GM18520 (cell line): Measurements from ENCODE around the gene HCFC1R1.

Experiments used
- ATAC-seq: cut with Tn5 transposase; IDR thresholded peaks from one replicate; pipeline ENCODE4 v1.9.1; 2021; ENCODE audit not compliant: unreplicated experiment

The HCFC1R1 gene

DNA sequence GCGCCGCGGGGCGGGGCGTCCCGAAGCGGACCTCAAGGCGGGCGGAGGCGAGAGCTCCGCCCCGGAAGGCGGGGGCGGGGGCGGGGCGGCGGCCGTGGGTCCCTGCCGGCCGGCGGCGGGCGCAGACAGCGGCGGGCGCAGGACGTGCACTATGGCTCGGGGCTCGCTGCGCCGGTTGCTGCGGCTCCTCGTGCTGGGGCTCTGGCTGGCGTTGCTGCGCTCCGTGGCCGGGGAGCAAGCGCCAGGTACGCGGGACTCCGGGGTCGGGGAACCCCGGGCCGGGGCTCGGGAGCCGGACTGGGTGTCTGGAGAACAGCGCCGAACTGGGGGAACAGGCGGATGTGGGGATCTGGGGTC is 3.5 kb downstream of the HCFC1R1 start, which contains the start of gene TNFRSF12A:
TNFRSF12A (plus strand) TSS at position 122 of the 357 bp plus-strand sequence; CDS start at position 152, 30 bp downstream.
- ATAC-seq: no peak

DNA sequence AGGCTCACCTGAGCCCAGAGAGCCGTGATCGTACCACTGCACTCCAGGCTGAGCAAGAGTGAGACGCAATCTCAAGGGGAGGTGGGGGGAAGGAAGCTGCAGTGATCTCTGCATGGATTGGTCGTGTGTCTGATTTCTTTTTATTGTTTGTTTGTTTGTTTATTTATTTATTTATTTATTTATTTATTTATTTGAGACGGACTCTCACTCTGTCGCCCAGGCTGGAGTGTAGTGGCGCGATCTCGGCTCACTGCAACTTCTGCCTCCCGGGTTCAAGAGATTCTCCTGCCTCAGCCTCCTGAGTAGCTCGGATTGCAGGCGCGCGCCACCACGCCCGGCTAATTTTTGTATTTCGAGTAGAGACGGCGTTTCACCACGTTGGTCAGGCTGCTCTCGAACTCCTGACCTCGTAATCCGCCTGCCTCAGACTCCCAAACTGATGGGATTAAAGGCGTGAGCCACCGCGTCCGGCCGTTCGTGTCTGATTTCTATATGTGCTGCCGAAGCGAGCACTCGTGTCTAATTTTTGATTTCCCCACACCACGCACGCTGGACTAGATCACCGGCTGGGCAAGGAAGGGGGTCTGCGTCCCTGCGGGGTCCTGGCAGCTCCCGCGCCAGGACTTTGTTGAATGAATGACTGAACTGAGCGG is 4.0 kb downstream of the HCFC1R1 start:
- no peak for ATAC-seq

GRCh38 chr16:3017794-3018506 is 5.8 kb downstream of the HCFC1R1 start, which contains the start of gene CLDN6:
CLDN6 (minus strand) TSS chr16:3018183; CDS start chr16:3016021, 2,162 bp downstream.
- ATAC-seq: no peak

GRCh38 chr16:3017344-3017743 is 6.4 kb downstream of the HCFC1R1 start:
- no peak for ATAC-seq

- ATAC-seq: no peak
Measured at GRCh38 chr16:3015865-3016521, 7.7 kb downstream of the HCFC1R1 start.

DNA sequence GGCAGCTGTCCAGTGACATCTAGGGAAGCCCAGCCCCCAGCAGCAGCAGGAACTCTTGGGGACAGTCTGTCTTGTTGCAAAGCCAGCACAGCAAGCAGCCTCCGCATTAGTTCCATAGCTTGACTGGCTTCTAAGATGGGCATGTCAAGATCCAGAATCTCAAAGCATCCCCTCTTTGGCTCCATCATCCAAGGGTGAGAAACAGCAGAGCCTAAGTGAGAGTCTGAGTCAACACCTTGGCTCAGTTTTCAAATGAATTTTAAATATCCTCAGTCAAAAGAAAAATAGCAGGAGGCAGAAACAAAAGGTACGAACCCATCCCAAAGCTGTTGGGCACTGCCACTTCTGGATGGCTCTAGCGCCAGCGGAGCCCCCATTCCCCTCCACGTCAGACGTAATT is 8.8 kb downstream of the HCFC1R1 start:
- ATAC-seq: no peak

DNA sequence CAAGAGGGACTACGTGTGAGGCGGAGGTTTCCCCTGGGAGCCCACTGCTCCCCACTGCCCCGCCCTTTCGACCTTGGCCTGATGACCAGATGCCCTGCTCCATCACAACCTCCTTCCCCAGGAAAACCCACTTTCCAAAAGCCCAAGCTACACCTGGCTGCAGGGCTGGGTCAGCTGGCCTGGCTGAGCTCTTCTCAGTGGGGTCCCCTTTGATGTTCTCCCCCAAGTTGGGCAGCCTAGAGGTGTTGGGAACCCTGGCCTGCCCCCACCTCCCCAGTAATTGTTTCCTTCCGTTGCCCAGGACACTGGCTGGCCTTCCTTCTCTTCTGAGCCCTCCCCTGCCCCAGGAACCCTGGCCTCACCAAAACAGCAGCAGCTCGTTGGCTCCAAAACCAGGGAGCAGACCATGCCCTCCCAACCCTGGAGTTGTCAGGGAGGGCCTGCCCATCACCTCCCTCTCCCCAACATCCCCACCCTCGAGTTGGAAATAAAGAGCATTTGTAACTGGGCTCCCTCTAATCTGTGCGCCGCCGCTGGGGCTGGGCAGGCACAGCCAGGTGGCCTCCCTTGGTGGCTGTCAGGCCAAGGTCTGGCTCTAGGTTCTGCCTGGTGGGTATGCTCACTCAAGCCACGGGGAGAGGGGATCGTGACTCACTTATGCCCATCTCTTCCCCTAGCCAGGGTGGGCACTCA is 9.6 kb downstream of the HCFC1R1 start:
- ATAC-seq: no peak

GRCh38 chr16:3013491-3013951 is 10.2 kb downstream of the HCFC1R1 start:
- ATAC-seq: no peak

DNA sequence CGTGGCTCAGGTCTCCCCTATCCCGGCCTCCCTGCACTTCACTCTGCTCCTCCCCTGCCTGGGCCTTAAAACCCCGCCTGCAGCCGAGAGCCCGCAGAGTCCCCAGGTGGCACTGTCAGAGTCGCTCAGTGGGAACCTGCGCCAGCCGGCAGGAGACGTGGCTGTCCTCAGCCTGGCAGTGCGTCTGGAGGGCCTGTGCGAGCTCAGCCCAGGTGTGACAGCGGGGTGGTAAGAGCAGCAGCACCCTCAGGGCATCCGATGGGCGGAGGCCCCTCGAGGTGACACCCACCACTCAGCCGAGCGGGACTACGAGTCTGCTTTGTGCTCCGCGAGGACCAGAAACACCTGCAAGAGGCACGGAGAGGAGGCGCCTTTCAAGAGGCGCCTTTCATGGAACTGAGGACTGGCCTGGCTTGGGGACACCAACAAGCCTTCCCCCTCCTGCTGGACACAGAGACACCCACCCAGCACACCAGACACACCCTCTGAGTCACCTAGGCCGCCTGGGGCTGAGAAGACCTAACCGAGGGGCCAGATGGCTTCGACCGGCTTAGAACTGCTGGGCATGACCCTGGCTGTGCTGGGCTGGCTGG is 10.8 kb downstream of the HCFC1R1 start, which contains the start of gene CLDN9:
CLDN9 (plus strand) TSS at position 96 of the 593 bp plus-strand sequence; CDS start at position 536, 440 bp downstream.
- no peak for ATAC-seq

GRCh38 chr16:3012246-3012645 is 11.5 kb downstream of the HCFC1R1 start:
- ATAC-seq: no peak

GRCh38 chr16:3010510-3010909 is 13.2 kb downstream of the HCFC1R1 start:
- ATAC-seq: no peak

- ATAC-seq: no peak
Measured at GRCh38 chr16:3009568-3010390, 14.0 kb downstream of the HCFC1R1 start.

DNA sequence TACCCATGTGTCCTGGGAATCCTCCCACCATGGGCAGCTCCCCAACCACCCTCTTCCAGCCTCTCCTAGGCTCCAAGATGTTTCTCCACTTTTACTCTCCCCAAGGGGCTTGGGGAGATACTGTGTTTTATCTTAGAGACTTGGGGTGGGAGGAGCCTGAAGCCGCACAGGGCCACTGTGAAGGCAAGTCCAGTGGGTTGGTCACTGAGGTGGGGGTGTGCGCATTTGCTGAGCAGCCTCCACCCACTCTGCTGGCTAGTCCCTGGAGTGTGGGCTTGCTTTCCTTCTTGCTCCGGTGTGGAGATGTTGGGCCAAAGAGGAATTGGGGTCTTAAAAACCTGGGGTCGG is 15.1 kb downstream of the HCFC1R1 start:
- ATAC-seq: no peak

GRCh38 chr16:3007957-3008689 is 15.6 kb downstream of the HCFC1R1 start:
- ATAC-seq: no peak

DNA sequence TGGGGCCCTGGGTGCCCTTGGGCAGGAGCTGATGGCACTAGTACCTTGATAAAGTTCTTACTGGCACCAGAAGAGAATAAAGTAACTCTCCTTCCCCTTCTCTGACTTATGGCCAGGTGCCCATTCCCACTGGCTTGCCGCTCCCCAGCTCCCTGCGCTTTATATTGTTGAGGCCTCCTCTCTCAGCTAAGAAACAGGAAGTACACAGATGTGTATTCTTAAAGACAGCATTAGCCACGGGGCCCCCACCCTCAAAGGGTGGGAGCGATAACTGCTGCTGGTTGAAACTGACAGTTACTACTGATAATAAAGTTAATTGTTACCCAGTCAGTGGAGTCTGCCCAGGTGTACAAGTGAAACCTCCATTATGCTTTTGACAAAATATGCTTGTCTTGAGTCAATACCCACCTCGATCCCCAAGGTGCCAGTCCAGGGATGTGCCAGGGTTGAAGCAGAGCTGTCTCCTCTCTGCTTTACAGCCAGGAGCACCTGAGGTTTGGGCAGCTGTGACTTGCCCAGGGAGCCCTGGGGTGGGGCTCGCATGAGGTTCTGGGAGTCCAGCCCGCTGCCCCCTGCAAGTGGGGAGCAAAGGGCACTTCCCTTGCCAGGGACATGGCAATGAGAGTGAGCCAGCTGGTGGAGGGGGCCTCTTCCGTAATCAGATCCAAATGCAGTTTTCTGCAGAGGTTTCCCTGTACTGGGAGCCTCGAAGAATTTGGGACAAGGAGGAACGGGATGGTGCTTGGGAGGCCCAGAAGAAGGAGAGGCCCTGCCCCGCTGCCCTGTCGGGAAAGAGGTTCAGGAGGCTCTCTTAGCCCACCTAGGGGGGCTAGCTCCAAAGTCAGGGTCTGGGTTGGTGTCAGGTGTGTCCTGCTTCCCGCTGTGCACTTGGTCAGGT is 16.4 kb downstream of the HCFC1R1 start:
- no peak for ATAC-seq

GRCh38 chr16:3004781-3005284 is 18.9 kb downstream of the HCFC1R1 start:
- no peak for ATAC-seq

GRCh38 chr16:3004319-3004718 is 19.4 kb downstream of the HCFC1R1 start:
- ATAC-seq: no peak
